Activated naive CD4-positive, alpha-beta T cell treated with anti-CD3 and anti-CD28 coated beads, Interleukin-2, amount 50 U/mL, for 72 hours (primary cell): ENCODE measurements around the gene TMTC4. TPM values are rescaled to one million over a fixed set of nuclear protein-coding genes. Genes with fewer than 3 reads are reported as not detected.
"Not testable (repeated sequence)": the region's sequence is repeated elsewhere in the genome, so short reads cannot be mapped to it uniquely, and the experiment has no call there.

Experiments
- ATAC-seq, 2 donors: fragments of 150-1000 bp; cut with Tn5 transposase; 2 replicates each; pipeline ENCODE4 v1.10.0; 2021; ENCODE audit warnings: mild to moderate bottlenecking in 2 of 2, moderate library complexity in 2 of 2
- DNase-seq, 2 donors: peaks; one replicate each; pipeline ENCODE4 v3.0.0; 2021 to 2022; ENCODE audit warnings: low spot score in 2 of 2
- H3K27ac Mint-ChIP-seq, 2 donors: one replicate each; pipeline ENCODE4 v1.8.0; 2022; ENCODE audit warnings: mild to moderate bottlenecking in 2 of 2, mixed read lengths in 2 of 2
- H3K36me3 Mint-ChIP-seq, 2 donors: one replicate each; pipeline ENCODE4 v1.8.0; 2022; ENCODE audit warnings: mixed read lengths in 2 of 2
- H3K9me3 Mint-ChIP-seq, 2 donors: one replicate each; pipeline ENCODE4 v1.8.0; 2022; ENCODE audit warnings: mixed read lengths in 2 of 2
- total RNA-seq, 2 donors: library from RNA; stranded (reverse); gene quantifications; one replicate each; pipeline ENCODE4 v1.2.3, GENCODE V29; 2022

TMTC4 gene
- total RNA-seq, 2 donors from 2014 or later, result 12.5 to 21.3 TPM

DNA sequence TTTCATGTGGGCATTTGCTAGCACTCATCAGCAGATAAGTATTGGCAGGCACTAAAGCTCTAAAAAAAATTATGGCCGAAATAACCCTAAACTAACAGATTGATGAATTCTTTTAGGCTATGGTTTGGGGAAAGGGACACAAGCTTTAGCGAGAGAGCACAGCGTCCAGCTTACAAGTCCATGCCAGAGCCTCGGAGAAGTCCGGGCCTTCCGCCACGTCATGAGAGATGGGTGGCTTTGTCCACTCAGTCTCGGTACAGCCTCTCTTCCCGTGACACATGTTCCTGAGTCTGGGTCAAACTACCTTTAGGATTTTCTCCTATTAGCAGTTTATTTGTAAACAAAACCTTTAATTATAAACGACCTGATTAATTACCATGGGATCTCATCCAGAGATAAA, 27.7 kb downstream of the TMTC4 start:
- H3K36me3 Mint-ChIP-seq, result peaks cover 0 to 5% of the 10 kb centered on the region in 2 donors
- DNase-seq (no peak), ATAC-seq (no peak)
- H3K27ac Mint-ChIP-seq, result no peak overlapping the region
- no peaks in the 10 kb centered on the region for H3K9me3 Mint-ChIP-seq

DNA sequence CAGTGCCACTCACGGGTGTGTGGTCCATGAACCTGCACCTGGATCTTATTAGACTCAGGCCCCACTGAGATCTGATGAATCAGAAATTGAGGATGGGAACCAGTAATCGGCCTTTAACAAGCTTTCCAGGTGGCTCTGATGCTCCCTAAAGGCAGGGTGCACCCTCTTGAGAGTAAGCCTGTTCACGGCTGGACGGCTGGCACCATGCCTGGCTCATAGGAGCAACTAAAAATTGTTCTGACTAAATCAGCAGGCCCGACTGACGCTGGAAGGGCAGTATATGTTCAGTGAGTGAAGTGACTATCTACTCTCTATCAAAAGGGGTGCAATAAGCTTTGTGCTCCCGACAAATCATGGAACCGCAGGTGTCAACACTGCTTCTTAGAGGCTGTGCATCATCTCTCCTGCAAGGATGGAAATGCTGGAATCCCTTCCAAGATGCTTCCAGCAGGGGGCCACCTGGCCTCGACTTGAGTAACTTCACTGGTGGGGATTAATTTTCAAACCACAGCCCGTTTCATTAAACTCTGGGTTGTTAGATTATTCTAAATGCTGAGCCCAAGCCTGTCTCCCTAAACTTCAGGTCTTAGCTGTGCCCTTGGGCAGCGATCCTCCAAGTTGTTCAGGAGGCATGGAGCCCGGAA, 28.4 kb downstream of the TMTC4 start:
- Mint-ChIP-seq H3K9me3 (no peaks in the 10 kb centered on the region), H3K27ac (peak overlapping the region in 1 of 2 donors; percentile 14), H3K36me3 (peaks cover 1 to 5% of the 10 kb centered on the region in 2 donors)
- DNase-seq, result no peak
- ATAC-seq, result no peak

DNA sequence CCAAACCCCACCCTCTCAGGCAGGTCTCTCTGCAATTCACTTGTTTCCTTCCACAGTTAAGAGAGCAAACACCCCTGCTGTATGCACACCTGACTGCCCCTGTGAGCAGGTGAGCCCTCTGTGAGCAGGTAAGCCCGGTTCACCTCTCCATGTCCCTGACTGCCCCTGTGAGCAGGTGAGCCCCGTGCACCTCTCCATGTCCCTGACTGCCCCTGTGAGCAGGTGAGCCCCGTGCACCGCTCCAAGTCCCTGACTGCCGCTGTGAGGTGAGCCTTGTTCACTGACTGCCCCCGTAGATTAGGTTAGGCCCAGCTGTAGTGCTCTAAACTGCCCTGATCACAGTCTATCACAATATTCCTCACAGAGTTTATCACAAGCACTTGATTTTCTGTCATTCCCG, 29.2 kb downstream of the TMTC4 start:
- peak overlapping the region in 1 of 2 donors; percentile 44 for H3K27ac Mint-ChIP-seq
- H3K36me3 Mint-ChIP-seq, result peaks cover 2 to 5% of the 10 kb centered on the region in 2 donors
- no peaks in the 10 kb centered on the region for H3K9me3 Mint-ChIP-seq

DNA sequence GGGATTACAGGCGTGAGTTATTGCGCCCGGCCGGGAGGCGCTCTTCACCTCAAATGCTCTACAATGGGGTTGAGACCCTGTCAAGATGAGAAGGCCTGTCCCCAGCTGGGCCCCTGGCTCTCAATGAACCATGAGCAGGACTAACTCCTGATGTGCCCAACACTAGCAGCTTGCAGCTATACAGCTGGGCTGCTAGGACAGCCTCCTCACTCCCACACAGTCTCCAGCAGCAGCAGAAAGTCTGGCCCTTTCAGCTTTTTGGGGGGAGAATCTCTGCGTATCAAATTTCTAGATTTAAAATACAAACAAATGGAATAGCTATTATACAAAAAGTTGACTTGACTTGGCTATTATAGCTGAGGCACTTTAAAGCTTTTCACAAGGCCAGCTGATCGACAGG, 30.2 kb downstream of the TMTC4 start:
- Mint-ChIP-seq H3K27ac (peak overlapping the region in 1 of 2 donors; percentile 9), H3K9me3 (no peaks in the 10 kb centered on the region), H3K36me3 (peaks cover 0 to 5% of the 10 kb centered on the region in 2 donors)
- DNase-seq (no peak), ATAC-seq (no peak)

More for the DNA sequence above, 29.2 kb downstream of the TMTC4 start:
- ATAC-seq, result no peak
- no peak for DNase-seq

DNA sequence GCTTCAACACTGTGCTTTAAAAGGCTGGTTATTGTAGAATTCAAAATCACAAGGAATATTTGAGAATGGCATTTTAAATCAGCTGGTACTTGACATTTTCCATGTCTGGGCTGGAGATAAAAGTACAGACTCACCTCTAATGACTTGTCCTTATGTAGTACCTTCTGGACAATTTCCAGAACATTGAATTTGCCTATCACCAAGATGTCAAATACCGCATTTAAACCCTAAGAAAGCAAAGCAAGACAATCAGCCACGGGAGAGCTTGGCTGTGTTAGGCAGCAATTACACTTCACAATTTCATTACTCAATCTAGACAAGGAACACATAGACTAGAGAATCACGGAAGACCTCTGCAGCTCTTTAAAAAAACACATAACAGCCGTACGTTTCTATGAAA, 36.8 kb downstream of the TMTC4 start:
- Mint-ChIP-seq H3K27ac (no peak overlapping the region), H3K36me3 (peaks cover 0 to 5% of the 10 kb centered on the region in 2 donors), H3K9me3 (no peaks in the 10 kb centered on the region)
- no peak for ATAC-seq
- DNase-seq, result no peak

DNA sequence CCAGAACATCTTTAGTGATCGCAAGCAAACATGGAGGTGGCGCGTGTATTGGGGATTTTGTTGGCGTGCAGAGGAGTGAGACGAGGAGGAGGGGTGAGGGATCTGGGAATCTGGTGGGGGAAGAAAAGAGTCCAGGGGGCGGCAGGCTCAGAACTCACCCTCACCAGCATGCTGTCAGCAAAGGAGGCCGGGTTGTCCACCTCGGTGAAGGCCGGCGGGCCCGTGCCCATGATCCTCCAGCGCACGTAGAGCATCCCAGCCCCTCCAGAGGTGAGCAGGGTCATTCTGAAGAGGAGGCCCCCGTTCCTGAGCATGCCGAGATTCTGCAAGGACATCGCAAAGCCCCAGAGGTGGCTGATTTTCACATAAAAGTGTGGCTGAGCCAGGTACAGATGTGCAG, 37.2 kb downstream of the TMTC4 start:
- Mint-ChIP-seq H3K36me3 (peaks cover 0 to 5% of the 10 kb centered on the region in 2 donors), H3K27ac (no peak overlapping the region), H3K9me3 (no peaks in the 10 kb centered on the region)
- DNase-seq, result no peak
- ATAC-seq, result no peak

DNA sequence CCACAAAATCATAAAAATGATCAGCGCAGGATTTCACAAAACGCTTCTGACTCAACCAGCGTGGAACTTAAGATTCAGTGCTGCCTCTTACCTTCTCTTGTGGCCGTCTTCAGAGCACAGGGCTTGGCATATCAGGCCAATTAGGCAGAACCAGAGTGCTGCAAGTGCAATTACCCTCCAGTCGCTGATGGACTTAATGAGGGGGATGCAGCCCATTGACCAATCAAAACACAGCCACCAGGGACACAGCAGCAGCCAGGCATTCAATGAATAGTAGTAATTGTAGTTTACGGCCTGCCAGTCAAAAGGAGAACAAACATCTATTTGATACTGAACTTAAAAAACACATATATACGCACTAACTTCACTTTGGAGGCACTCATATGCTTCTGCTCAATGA, 38.2 kb downstream of the TMTC4 start:
- DNase-seq, result no peak
- no peak for ATAC-seq
- Mint-ChIP-seq H3K36me3 (peaks cover 0 to 9% of the 10 kb centered on the region in 2 donors), H3K9me3 (no peaks in the 10 kb centered on the region), H3K27ac (no peak overlapping the region)

DNA sequence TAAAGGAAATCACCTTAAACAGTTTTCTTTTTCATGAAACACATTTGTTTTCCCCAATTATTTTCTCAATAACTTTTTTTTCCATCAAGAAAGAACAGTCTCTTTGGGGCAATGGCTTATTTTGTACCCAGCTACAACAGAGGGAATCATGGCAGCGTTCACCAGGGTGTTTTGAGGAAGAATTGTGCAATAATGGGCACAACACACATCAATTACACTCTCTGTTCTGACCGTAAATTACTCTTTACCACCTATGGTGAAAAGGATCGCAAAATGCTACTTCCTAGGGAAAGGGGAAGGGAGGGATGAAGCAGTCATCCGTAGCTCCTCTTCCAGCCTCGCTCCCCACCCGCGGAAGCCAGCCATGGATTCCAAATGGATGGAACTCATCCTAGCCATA, 38.6 kb downstream of the TMTC4 start:
- Mint-ChIP-seq H3K27ac (no peak overlapping the region), H3K9me3 (no peaks in the 10 kb centered on the region), H3K36me3 (peaks cover 0 to 6% of the 10 kb centered on the region in 2 donors)
- no peak for ATAC-seq
- no peak for DNase-seq

DNA sequence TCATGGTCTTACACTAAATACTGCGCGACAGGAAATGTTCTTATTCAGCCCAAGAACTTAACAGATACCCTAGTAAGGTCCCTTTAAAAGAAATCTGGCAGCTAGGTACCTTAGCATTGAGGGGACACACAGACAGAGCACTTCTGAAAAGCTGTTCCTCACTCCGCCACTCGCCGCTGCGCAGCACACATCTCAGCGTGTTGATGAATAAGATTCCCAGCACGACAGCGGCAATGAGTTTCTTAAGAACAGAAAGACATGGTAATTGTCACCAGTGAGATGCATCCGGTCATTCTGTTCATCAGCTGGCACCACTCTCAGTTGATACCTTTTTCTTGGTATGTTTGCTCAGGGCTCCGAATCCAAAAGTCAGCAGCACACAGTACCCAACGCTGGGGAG, 39.9 kb downstream of the TMTC4 start:
- no peaks in the 10 kb centered on the region for H3K9me3 Mint-ChIP-seq
- no peak overlapping the region for H3K27ac Mint-ChIP-seq
- no peak for DNase-seq
- ATAC-seq, result no peak
- H3K36me3 Mint-ChIP-seq, result peaks cover 4 to 6% of the 10 kb centered on the region in 2 donors

DNA sequence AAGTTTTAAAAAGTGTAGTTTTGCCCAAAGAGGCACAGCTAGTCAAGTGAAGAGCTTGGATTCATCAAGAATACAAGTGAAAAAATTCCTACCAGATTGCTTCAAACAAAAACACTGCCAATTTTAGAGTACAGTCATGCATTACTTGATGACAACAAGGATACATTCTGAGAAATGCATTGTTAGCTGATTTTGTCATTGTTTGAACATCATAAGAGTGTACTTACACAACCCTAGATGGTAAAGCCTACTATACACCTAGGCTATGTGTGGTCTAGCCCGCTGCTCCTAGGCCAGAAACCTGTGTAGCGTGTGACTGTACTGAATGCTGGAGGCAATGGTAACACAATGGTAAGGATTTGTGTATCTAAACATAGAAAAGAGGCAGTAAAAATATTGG, 41.1 kb downstream of the TMTC4 start:
- no peak for ATAC-seq
- Mint-ChIP-seq H3K9me3 (no peaks in the 10 kb centered on the region), H3K36me3 (peaks cover 4 to 14% of the 10 kb centered on the region in 2 donors), H3K27ac (no peak overlapping the region)
- DNase-seq, result no peak

DNA sequence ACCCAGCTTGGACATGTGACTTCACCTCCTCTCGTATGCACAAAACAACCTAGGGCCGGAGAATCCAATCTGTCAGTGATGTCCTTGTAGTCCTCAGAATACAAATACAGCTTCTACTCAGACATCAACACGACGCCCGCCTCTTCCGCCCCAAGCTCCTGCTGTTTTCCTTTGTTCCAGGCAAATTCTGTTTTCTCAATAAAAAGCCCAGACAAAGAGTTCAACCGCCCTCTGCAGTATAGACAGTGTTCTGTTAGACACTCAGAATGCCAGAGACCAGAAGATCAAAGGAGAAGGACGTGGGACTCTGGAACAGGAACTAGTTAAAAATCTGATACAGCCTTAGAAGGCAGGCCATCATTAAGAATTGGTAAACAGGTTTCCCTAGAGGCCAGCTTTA, 44.0 kb downstream of the TMTC4 start:
- DNase-seq, result no peak
- H3K9me3 Mint-ChIP-seq, result no peaks in the 10 kb centered on the region
- peaks cover 4 to 16% of the 10 kb centered on the region in 2 donors for H3K36me3 Mint-ChIP-seq
- ATAC-seq, result no peak
- H3K27ac Mint-ChIP-seq, result peak overlapping the region in 1 of 2 donors; percentile 65

DNA sequence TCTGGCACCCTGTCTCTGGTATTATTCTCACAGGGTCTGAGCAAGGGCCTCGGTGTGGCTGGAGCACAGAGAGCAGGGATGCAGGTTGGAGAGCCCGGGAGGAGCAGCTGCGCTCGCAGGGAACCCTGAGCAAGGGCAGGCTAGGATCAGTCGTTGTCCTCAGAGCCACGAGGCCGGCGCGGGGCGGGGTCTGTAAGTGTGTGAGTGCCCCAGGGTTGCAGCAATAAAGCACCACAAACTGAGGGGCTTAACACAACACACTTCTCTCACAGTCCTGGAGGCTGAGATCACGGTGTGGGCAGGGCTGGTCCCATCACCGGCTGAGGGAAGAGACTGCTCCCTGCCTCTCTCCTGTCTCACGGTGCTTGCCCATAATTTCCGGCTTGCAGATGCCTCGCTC, 47.5 kb downstream of the TMTC4 start:
- H3K36me3 Mint-ChIP-seq, result peaks cover 24 to 32% of the 10 kb centered on the region in 2 donors

DNA sequence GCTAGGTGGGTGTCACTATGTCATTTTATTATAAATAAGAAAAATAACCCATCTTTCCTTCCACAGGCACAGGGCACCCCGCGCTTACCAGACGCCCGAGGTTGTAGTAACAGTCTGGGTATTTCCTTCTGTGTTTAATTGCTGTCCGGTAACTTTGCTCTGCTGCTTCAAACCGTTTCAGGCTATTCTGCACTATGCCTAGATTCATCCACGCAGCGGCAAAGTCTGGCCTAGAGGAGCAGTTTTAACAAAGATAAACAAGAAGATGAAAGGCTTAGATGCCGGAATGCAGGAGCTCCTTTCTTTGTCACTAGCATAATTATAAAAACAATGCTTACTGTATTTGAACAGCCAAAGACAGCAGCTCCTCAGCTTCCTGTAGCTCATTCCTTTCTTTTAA, 49.1 kb downstream of the TMTC4 start:
- Mint-ChIP-seq H3K27ac (peak overlapping the region in 1 of 2 donors; percentile 9), H3K36me3 (peaks cover 26 to 45% of the 10 kb centered on the region in 2 donors), H3K9me3 (peaks cover 0 to 7% of the 10 kb centered on the region in 2 donors)
- ATAC-seq (no peak), DNase-seq (no peak)

More for the DNA sequence above, 47.5 kb downstream of the TMTC4 start:
- Mint-ChIP-seq H3K9me3 (peaks cover 0 to 7% of the 10 kb centered on the region in 2 donors), H3K27ac (no peak overlapping the region)
- ATAC-seq (no peak), DNase-seq (no peak)

DNA sequence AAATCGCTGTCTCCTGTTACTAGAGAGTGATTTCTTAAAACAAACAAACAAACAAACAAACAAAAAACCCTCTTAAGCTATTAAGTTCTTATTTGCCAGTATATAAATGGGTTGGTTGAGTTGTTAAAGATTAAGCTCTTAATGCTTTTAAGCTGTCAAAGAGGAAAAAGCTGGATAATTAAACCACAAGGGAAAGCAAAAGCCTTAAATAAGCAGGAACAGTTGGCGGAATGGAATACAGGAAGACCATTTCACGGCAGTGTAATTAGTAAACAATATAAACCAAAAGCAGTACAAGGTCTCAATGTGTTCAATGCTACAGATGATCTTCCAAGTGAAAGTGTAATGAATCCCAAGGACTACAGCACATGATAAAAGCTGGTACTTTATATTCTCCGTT, 53.8 kb downstream of the TMTC4 start:
- peaks cover 14 to 45% of the 10 kb centered on the region in 2 donors for H3K36me3 Mint-ChIP-seq

DNA sequence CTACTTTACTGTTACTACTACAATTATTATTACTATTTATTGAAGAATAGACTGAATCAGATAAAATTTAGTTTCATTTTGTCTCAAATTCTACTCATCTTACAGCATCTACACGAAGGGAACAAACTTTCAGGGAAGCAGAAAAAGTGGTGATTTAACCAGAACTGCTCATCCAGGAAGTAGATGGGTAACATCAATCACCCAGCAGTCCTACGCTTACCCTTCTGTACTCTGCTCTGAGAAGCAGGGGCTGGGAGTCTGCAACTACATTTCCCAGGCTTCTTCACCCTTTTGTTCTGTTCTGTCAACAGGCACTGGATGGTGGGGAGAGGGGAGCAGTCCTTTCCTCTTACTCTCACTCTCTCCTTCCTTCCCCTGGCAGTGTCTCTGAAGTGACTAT, 54.7 kb downstream of the TMTC4 start:
- peaks cover 14 to 43% of the 10 kb centered on the region in 2 donors for H3K36me3 Mint-ChIP-seq
- H3K9me3 Mint-ChIP-seq, result peaks cover 0 to 7% of the 10 kb centered on the region in 2 donors
- DNase-seq (no peak), ATAC-seq (peak; percentile 61 to 86)
- H3K27ac Mint-ChIP-seq, result no peak overlapping the region

More for the DNA sequence above, 53.8 kb downstream of the TMTC4 start:
- ATAC-seq (no peak), DNase-seq (no peak)
- peaks cover 0 to 7% of the 10 kb centered on the region in 2 donors for H3K9me3 Mint-ChIP-seq
- no peak overlapping the region for H3K27ac Mint-ChIP-seq

DNA sequence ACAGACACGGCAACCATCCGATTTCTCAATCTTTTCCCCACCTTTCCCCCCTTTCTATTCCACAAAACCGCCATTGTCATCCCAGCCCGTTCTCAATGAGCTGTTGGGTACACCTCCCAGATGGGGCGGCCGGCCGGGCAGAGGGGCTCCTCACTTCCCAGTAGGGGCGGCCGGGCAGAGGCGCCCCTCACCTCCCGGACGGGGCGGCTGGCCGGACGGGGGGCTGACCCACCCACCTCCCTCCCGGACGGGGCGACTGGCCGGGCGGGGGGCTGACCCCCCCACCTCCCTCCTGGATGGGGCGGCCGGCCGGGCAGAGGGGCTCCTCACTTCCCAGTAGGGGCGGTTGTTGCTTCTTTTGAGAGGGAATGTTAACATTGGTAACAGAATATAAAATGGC, 55.7 kb downstream of the TMTC4 start:
- DNase-seq, H3K9me3 Mint-ChIP-seq, H3K27ac Mint-ChIP-seq, ATAC-seq: not testable (repeated sequence)
- H3K36me3 Mint-ChIP-seq, result peaks cover 14 to 34% of the 10 kb centered on the region in 2 donors

DNA sequence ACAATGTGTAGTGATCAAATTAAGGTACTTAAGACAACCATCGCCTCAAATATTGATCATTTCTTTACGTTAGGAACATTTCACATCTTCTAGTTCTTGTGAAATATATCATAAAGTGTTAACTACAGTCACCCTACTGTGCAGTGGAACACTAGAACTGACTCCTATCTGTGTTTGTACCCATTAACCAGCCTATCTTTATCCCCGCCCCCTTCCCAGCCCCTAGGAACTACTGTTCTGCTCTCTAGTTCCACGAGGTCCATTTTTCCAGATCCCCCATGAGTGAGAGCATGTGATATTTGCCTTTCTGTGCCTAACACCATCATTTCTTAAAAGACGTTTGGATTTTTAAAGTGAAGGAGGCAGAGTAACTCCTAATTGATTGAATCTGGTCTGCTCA, 61.6 kb downstream of the TMTC4 start:
- no peak for ATAC-seq
- H3K36me3 Mint-ChIP-seq, result peaks cover 0 to 13% of the 10 kb centered on the region in 2 donors
- no peak overlapping the region for H3K27ac Mint-ChIP-seq
- peaks cover 0 to 2% of the 10 kb centered on the region in 2 donors for H3K9me3 Mint-ChIP-seq
- DNase-seq, result no peak
